IgD-negative memory B cell (primary cell): ENCODE results near the gene PAX5. TPM values are rescaled to one million over a fixed set of nuclear protein-coding genes. Genes with fewer than 3 reads are reported as not detected.

ENCODE experiments used
- H3K27ac Mint-ChIP-seq, 3 donors: one replicate each; pipeline ENCODE4 v1.8.0; 2020 to 2022; ENCODE audit warnings: mild to moderate bottlenecking in 3 of 3, mixed read lengths in 3 of 3, moderate library complexity in 1 of 3
- H3K27me3 Mint-ChIP-seq: one replicate; pipeline ENCODE4 v1.8.0; 2021; ENCODE audit warnings: mixed read lengths
- H3K36me3 Mint-ChIP-seq: one replicate; pipeline ENCODE4 v1.8.0; 2020; ENCODE audit warnings: mild to moderate bottlenecking, mixed read lengths
- H3K4me1 Mint-ChIP-seq, 3 donors: one replicate each; pipeline ENCODE4 v1.8.0; 2020 to 2022; ENCODE audit warnings: mixed read lengths in 3 of 3, mild to moderate bottlenecking in 1 of 3
- H3K4me3 Mint-ChIP-seq, 4 donors: one replicate each; pipeline ENCODE4 v1.8.0; 2020 to 2022; ENCODE audit warnings: mild to moderate bottlenecking in 4 of 4, mixed read lengths in 4 of 4, moderate library complexity in 3 of 4
- H3K9me3 Mint-ChIP-seq, 3 donors: one replicate each; pipeline ENCODE4 v1.8.0; 2020 to 2021; ENCODE audit warnings: mixed read lengths in 3 of 3, mild to moderate bottlenecking in 1 of 3
- polyA plus RNA-seq: library from polyadenylated mRNA; unstranded; fragments of 300-500 nt; fragmentation: Illumina TruSeq; gene quantifications from one replicate; pipeline ENCODE4 v1.2.3, GENCODE V29; 2021

The PAX5 gene
- polyA plus RNA-seq, 1 donor from 2014 or later = 65.3 TPM

DNA sequence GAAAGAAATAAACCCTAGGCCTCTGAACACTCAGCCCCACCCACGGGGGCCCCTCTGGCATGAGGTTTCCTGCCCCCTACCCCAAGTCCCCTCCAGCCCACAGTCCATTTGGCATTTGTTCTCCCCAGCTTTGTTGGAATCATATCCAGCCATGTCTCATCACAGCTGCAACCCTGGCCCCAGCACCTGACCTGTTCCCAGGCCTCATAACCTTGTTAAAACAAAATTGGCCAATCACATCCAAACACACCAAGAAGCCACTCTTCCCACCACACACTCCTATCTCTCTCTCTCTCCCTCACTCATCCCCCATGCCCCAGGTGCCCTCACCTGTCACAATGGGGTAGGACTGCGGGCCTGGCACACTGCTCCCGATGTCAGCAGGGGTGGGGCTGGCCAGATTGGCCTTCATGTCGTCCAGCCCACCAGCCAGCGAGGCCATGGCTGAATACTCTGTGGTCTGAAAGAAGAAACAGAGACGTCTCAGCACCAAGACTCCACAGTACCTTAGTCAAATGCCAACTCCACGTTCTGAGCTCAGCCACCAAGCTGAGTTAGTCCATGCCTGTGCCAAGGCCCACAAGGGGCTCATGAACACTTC lies 110.9 kb downstream of the PAX5 start:
- H3K27ac Mint-ChIP-seq = peak overlapping the region in 2 of 3 donors; percentile 71 to 88
- peaks cover 17 to 32% (median 25%) of the 10 kb centered on the region in 3 donors for H3K4me1 Mint-ChIP-seq
- peaks cover 9% of the 10 kb centered on the region for H3K36me3 Mint-ChIP-seq
- H3K27me3 Mint-ChIP-seq = no peaks in the 10 kb centered on the region
- no peaks in the 10 kb centered on the region for H3K9me3 Mint-ChIP-seq
- H3K4me3 Mint-ChIP-seq = no peak overlapping the region

DNA sequence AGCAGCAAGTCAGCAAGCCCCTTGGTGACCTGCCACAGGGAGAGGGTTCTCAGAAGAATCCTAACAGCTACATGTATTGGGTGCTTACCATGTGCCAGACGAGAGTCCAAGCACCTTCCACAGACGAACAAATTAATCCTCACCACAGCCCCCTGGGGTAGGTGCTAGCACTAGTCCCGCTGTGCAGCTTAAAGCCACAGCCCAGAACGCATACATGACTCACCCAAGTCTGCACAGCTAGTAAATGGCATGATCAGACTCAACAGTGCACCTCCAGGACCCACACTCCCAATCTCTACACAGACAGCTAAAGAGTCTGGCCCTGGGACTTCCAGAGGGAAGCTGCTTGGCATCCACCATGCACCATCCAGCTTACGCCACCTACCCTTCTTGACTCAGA lies 111.5 kb downstream of the PAX5 start:
- peaks cover 9% of the 10 kb centered on the region for H3K36me3 Mint-ChIP-seq
- peaks cover 19 to 35% (median 26%) of the 10 kb centered on the region in 3 donors for H3K4me1 Mint-ChIP-seq
- H3K9me3 Mint-ChIP-seq = no peaks in the 10 kb centered on the region
- peak overlapping the region in 2 of 3 donors; percentile 71 to 73 for H3K27ac Mint-ChIP-seq
- no peak overlapping the region for H3K4me3 Mint-ChIP-seq
- H3K27me3 Mint-ChIP-seq = no peaks in the 10 kb centered on the region

DNA sequence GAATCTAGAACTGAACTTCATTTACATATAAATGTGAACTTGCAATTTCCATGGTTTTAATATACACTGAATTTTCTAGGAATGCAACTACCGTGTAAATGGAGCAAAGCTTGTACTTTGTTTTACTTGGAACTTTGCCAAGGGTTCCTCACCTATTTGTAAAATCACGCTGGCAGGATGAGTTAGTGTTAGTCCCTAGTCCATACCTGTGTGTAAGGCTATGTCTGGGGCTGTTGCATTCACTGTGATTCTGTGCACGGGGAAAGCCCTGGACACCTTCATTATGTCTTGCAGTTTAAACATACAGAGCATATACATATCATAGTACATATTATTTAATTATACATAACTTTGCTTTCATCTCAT lies 119.9 kb downstream of the PAX5 start:
- Mint-ChIP-seq H3K4me1 (peaks cover 4 to 19% (median 13%) of the 10 kb centered on the region in 3 donors), H3K9me3 (no peaks in the 10 kb centered on the region), H3K27ac (peak overlapping the region in 1 of 3 donors; percentile 56), H3K4me3 (no peak overlapping the region), H3K27me3 (no peaks in the 10 kb centered on the region), H3K36me3 (peaks cover 7% of the 10 kb centered on the region)

DNA sequence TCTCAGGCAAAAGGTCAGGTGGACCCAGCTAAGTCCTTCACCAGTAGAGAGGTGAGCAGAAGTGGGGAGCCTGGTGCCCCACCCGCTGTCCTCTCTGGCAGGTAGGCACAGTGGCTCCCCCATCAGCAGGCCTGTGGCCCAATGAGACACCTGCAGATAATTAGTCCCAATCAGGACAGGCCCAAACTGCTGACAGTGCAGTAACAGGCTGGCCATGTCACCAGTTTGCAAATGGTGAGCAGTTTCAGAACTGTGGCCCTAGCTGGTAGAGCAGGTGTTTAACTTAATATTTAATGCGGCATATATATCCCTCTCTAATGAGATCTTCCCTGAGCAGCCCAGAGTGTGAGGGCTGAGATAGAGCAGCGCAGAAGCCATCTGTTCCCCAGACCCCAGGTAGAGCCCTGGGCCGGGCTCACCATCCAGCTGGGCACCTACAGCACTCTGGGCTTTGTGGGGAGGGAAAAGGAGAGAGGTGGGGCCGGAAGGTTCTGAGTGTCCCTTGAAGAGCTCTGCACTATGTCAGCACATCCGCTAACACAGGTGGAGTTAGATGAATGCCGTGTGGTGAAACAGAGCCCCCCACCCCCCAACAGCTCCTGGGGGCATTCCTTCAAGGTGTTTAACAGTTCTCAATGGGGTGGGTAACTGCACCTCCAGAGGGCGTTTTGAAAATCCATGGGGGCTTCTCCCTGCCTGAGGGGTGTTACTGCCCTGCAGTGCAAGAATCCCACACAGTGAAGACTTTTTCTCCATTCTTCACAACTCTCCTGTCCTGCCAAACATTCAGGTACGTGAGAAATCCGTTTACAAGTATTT lies 120.5 kb downstream of the PAX5 start:
- H3K4me3 Mint-ChIP-seq = no peak overlapping the region
- peak overlapping the region in 1 of 3 donors; percentile 56 for H3K27ac Mint-ChIP-seq
- H3K27me3 Mint-ChIP-seq = no peaks in the 10 kb centered on the region
- peaks cover 4 to 16% (median 11%) of the 10 kb centered on the region in 3 donors for H3K4me1 Mint-ChIP-seq
- H3K36me3 Mint-ChIP-seq = peaks cover 6% of the 10 kb centered on the region
- H3K9me3 Mint-ChIP-seq = no peaks in the 10 kb centered on the region

DNA sequence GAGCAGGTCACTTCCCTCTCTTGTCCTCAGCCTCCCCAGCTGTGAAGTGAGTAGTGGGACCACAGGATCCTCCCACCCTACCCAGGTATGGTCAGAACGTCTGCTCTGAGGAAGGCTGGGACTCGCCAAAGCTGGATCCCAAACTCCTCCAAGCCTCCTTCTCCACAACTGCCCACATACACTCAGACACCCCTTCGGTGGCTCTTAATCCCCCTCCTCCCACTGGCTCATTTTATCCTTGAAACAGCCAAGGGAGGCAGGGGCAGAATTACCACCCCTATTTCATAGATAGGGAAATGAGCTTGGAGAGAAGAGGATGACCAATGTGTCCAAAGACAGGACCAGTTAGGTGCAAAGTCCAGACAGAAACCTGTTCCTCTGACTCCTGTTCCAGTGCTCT lies 121.4 kb downstream of the PAX5 start:
- Mint-ChIP-seq H3K4me3 (no peak overlapping the region), H3K4me1 (peaks cover 2 to 16% (median 9%) of the 10 kb centered on the region in 3 donors), H3K27me3 (no peaks in the 10 kb centered on the region), H3K36me3 (peaks cover 3% of the 10 kb centered on the region), H3K9me3 (no peaks in the 10 kb centered on the region), H3K27ac (no peak overlapping the region)

DNA sequence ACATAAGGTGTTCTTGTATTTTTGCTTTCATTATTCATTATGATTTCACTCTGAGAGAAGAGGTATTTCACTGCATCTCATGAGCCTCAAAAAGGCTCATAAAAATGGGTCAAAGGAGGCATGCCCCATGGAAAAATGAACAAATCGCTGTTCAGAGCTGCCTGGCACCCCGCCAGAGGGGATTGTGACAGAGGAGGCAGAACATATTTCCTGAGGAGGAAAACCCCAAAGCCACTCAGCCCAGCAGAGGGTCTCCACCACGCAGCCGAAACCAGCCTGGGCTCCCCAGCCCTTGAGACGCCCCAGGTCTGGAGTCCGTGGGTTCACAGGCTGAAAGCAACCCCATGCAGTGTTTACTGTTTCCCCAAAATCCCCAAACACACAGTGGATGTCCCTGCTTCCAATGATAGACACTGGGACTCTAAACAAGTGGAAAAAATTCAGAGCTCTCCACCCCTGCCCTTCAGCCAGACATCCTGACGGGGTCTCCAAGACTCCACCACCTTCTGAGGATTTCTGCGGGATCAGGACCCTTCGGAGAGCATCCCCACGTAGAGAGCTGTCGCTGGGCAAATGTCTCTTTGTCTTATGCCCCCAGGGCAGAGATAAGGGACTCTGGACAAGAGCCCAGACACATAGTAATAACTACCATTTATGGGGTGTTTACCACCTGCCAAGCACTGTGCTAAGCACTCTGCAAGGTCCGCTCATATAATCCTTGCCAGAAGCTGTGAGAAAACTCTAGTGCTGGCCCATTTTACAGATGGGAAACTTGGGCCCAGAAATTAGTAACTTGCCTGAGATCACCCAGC lies 122.3 kb downstream of the PAX5 start:
- Mint-ChIP-seq H3K27ac (peak overlapping the region; percentile 83 to 88 (median 83)), H3K36me3 (peaks cover 3% of the 10 kb centered on the region), H3K9me3 (no peaks in the 10 kb centered on the region), H3K4me3 (no peak overlapping the region), H3K4me1 (peaks cover 2 to 16% (median 9%) of the 10 kb centered on the region in 3 donors), H3K27me3 (no peaks in the 10 kb centered on the region)

DNA sequence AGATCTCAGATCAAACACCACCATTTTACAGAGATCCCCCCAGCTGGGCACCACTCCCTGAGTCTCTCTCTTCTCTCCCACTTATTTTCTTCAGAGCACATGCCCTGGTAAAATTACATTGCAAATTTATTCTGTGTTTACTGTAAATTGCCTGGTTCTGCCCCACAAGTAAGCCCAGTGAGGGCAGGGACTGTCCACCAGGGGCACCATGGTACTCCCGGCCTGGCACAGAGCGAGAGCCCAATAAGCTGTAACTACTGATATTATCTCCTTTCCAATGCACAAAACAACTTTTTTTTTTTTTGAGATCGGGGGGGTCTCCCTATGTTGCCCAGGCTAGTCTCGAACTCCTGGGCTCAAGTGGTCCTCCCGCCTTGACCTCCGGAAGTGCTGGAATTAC lies 123.0 kb downstream of the PAX5 start:
- H3K27ac Mint-ChIP-seq = peak overlapping the region; percentile 83 to 88 (median 84)
- H3K4me3 Mint-ChIP-seq = no peak overlapping the region

DNA sequence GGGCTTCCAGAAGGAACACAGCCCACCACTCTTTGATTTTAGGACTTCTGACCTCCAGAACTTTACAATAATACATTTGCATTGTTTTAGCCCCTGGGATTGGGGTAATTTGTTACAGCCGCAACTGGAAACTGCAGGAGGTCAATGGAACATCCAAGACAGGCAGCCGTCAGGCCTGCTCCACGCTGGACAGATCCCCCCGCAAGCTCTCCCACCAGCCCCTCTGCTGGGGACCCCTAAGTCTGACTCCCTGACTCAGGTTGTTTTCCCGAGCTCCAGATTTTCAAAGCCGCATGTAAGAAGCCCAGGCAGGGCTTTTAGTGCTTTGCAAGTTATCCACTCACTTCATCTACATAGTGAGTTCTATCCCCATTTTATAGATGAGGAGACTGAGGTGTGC lies 127.6 kb downstream of the PAX5 start:
- H3K4me1 Mint-ChIP-seq = peaks cover 9 to 35% (median 15%) of the 10 kb centered on the region in 3 donors
- peak overlapping the region in 1 of 4 donors; percentile 39 for H3K4me3 Mint-ChIP-seq
- H3K27ac Mint-ChIP-seq = peak overlapping the region in 2 of 3 donors; percentile 31 to 44
- no peaks in the 10 kb centered on the region for H3K27me3 Mint-ChIP-seq
- H3K36me3 Mint-ChIP-seq = peaks cover 3% of the 10 kb centered on the region
- no peaks in the 10 kb centered on the region for H3K9me3 Mint-ChIP-seq

More for the DNA sequence above, 123.0 kb downstream of the PAX5 start:
- Mint-ChIP-seq H3K27me3 (no peaks in the 10 kb centered on the region), H3K9me3 (no peaks in the 10 kb centered on the region), H3K4me1 (peaks cover 4 to 18% (median 9%) of the 10 kb centered on the region in 3 donors), H3K36me3 (peaks cover 3% of the 10 kb centered on the region)

DNA sequence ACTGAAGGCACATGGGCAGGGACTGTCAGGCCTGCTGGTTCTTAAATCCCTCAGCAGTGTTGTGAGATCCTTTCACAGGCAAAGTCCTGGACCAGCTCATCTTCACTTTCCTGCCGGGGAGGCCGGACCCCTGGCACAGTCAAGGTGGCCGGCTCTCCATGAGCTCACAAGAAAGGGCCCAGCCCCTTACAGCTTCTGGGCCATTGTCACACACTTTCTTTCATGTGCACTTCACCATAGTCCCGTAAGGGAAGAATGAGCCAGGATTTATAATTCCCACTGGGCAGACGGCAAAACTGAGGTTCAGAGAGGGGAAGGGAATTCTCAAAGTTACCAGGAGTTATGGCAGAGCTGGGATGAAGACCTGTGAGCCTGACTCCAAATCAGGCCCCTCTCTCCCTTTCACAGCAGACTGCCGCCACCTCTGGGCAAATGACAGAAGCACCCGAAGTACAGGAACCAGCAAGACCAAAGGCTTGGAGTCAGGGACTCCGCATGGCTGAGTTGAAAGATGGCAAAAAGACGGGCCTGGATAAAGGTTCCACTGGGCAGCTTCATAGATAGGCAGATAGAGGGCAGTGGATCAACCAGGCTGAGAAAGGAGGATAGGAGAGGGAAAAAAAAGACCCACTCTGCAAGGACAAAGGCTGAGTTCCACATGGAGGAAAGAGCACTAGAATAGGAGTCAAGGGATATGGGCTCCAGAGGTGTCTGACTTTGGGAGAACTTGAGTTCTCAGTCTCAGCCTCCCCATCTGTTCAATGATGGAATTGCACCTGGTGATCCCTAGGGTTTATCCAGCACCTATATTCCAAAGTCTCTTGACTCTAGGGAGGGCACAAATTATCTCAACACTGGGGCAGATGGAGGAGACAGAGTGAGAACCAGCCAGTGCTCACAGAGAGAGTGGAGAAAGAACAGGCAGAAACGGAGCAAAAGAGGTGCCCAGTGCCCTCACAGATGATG lies 128.7 kb downstream of the PAX5 start:
- H3K4me1 Mint-ChIP-seq = peaks cover 8 to 28% (median 10%) of the 10 kb centered on the region in 3 donors
- H3K27ac Mint-ChIP-seq = peak overlapping the region in 2 of 3 donors; percentile 62 to 78
- H3K4me3 Mint-ChIP-seq = no peak overlapping the region
- H3K9me3 Mint-ChIP-seq = no peaks in the 10 kb centered on the region
- no peaks in the 10 kb centered on the region for H3K27me3 Mint-ChIP-seq
- H3K36me3 Mint-ChIP-seq = peaks cover 6% of the 10 kb centered on the region

DNA sequence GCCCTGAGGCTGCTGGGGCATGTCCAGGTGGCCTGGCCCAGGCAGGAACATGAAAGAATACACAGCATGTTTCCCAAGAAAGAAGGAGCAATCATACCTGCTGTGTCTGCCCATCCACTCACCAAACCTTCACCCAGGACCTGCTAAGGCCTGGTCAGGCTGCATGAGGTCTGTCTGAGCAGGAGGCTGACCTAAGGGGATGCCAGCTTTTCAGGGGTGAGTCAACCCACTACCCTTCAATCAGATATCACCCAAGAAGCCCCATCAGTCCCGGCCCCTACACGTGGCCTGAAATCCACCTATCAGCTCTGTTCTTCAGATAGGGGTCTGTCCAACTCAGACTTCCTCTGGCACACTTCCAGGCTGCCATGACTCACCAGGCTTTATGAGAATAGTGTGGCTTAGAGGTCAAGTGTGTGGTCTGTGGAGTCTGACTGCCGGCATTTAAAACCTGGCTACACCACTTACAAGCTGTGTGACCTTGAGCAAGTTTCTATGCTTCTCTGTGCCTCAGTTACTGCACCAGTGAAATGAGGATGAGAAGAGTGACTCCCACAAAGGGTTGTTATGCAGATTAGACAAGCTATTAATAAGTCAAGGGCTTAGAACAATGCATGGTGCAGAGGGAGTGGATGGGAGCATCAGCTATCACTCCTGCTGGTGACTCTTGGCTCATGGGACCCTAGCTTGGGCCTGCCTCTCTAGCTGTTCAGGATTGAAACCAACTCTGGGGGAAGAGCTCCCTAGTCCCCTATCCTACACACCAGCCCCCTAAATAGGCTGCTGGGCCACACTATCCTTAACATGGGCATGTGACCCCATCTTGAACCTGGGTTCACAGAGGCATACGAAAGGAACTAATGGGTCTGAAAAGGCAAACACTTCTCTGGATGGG lies 130.3 kb downstream of the PAX5 start:
- Mint-ChIP-seq H3K4me1 (peaks cover 8 to 33% (median 12%) of the 10 kb centered on the region in 3 donors), H3K4me3 (peak overlapping the region in 1 of 4 donors; percentile 43), H3K27me3 (no peaks in the 10 kb centered on the region), H3K36me3 (peaks cover 4% of the 10 kb centered on the region), H3K9me3 (no peaks in the 10 kb centered on the region), H3K27ac (peak overlapping the region; percentile 16 to 76 (median 62))

DNA sequence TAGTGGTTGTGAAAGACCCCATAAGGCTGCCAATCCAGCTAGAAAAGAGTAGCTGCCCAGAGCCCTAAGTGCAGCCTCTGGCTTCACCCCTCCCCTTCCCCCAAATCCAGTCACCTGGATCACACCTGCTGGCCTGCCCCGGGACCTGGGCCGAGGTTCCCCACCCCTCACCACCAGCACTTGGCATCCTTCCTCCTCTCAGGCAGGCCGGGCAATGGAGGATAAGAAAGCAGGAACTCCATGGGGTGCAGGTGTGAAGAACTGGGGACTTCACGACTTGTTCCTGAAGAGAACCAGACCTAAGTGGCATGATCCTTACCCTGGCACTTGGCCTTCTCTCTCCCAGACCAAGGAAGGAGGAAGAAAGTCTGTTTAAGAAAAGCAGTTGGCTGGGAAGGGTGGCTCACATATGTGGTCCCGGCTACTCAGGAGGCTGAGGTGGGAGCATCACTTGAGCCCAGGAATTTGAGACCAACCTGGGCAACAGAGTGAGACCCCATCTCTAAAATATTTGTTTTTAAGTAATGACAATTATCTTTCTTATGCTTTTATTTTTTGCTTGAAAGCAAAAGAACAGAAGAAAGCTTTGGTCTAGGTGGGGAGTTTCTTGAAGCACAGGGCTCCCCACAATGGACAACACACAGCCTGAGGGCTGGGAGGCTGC lies 131.1 kb downstream of the PAX5 start:
- H3K4me1 Mint-ChIP-seq = peaks cover 7 to 28% (median 12%) of the 10 kb centered on the region in 3 donors
- H3K27ac Mint-ChIP-seq = peak overlapping the region in 2 of 3 donors; percentile 76 to 82

DNA sequence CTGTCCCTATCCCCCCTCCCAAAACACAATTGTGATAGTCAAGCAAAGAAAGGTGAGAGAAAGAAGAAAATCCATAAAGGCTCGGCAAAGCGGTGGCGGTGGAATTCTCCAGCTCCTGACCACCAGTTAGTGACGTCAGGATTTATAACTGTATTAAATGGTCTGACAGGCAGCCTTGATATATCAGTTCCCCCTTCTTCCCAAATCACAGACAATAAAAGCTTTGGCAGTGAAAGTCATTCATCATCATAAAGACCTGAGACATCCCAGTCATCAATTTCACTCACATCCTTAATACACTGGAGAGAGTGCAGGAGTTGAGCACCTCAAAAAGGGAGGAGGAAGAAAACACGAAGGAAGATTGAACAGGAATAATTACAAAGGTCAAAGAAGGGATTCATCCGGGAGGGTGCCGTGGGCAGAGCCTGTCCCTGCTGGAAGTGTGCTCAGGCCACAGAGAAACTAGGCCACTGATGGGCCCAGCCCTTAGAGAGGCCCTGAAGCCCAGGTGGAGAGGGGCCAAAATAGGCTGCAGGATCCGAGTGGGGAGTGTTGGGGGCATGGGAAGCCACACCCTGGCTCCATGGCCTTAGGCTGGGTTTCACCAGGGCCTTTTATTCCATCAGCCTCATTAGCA lies 131.9 kb downstream of the PAX5 start:
- Mint-ChIP-seq H3K4me1 (peaks cover 8 to 28% (median 12%) of the 10 kb centered on the region in 3 donors), H3K27ac (peak overlapping the region; percentile 16 to 82 (median 58)), H3K36me3 (peaks cover 4% of the 10 kb centered on the region)

More for the DNA sequence above, 131.1 kb downstream of the PAX5 start:
- H3K36me3 Mint-ChIP-seq = peaks cover 4% of the 10 kb centered on the region
- H3K4me3 Mint-ChIP-seq = peak overlapping the region in 2 of 4 donors; percentile 24 to 43
- no peaks in the 10 kb centered on the region for H3K9me3 Mint-ChIP-seq
- no peaks in the 10 kb centered on the region for H3K27me3 Mint-ChIP-seq

More for the DNA sequence above, 131.9 kb downstream of the PAX5 start:
- Mint-ChIP-seq H3K27me3 (no peaks in the 10 kb centered on the region), H3K4me3 (peak overlapping the region in 2 of 4 donors; percentile 22 to 24), H3K9me3 (no peaks in the 10 kb centered on the region)
